GM23338 (cell line): ENCODE results near the gene ANO4. TPM values are rescaled to one million over a fixed set of nuclear protein-coding genes. Genes with fewer than 3 reads are reported as not detected.

Experiments
- ATAC-seq: fragments of 200-7000 bp; cut with Tn5 transposase; 3 replicates; pipeline ENCODE4 v1.9.1; 2020
- DNase-seq: peaks from one replicate; pipeline ENCODE4 v3.0.0-alpha.2; 2015; ENCODE audit warnings: low spot score
- H2AFZ ChIP-seq: fragments of 200-600 bp; sonication (generic); 2 replicates; pipeline ENCODE4 v1.8.0; 2016; ENCODE audit warnings: antibody characterized with exemption, mild to moderate bottlenecking, moderate library complexity
- H3F3A ChIP-seq: fragments of 200-600 bp; sonication (generic); replicated peaks from 2 replicates; pipeline ENCODE4 v1.8.0; 2017; ENCODE audit warnings: antibody characterized with exemption, mixed run types, low read depth
- H3K27ac ChIP-seq: fragments of 200-600 bp; sonication (generic); 2 replicates; pipeline ENCODE4 v1.6.1; 2016; ENCODE audit warnings: low read depth
- H3K27me3 ChIP-seq: fragments of 200-600 bp; sonication (generic); 2 replicates; pipeline ENCODE4 v1.8.0; 2016; ENCODE audit warnings: mild to moderate bottlenecking, mixed run types, moderate library complexity; ENCODE audit not compliant: insufficient read depth
- H3K36me3 ChIP-seq: fragments of 200-600 bp; sonication (generic); 2 replicates; pipeline ENCODE4 v1.8.0; 2016; ENCODE audit warnings: mild to moderate bottlenecking; ENCODE audit not compliant: insufficient read depth
- H3K4me1 ChIP-seq: fragments of 200-600 bp; sonication (generic); 2 replicates; pipeline ENCODE4 v1.8.0; 2016; ENCODE audit warnings: mild to moderate bottlenecking, moderate library complexity; ENCODE audit not compliant: insufficient read depth
- H3K4me2 ChIP-seq: fragments of 200-600 bp; sonication (generic); 2 replicates; pipeline ENCODE4 v1.7.1; 2017; ENCODE audit warnings: mixed run types
- H3K4me3 ChIP-seq: fragments of 200-600 bp; sonication (generic); 2 replicates; pipeline ENCODE4 v1.6.1; 2016; ENCODE audit warnings: mixed run types
- H3K79me2 ChIP-seq: fragments of 200-600 bp; sonication (generic); replicated peaks from 2 replicates; pipeline ENCODE4 v1.8.0; 2017; ENCODE audit warnings: mild to moderate bottlenecking; ENCODE audit not compliant: insufficient read depth
- H3K9me2 ChIP-seq: fragments of 200-600 bp; sonication (generic); 2 replicates; pipeline ENCODE4 v1.8.0; 2017; ENCODE audit not compliant: insufficient read depth
- H4K20me1 ChIP-seq: fragments of 200-600 bp; sonication (generic); replicated peaks from 2 replicates; pipeline ENCODE4 v1.8.0; 2017; ENCODE audit warnings: mild to moderate bottlenecking; ENCODE audit not compliant: insufficient read depth
- H3K27ac Mint-ChIP-seq: 2 replicates; pipeline ENCODE4 v1.8.0; 2020; ENCODE audit warnings: inconsistent platforms, mild to moderate bottlenecking, moderate library complexity, mixed read lengths
- H3K27me3 Mint-ChIP-seq: 3 replicates; pipeline ENCODE4 v1.8.0; 2022; ENCODE audit warnings: low read depth, mild to moderate bottlenecking, moderate library complexity, mixed read lengths, inconsistent platforms; ENCODE audit not compliant: insufficient read depth, poor library complexity
- H3K36me3 Mint-ChIP-seq: 3 replicates; pipeline ENCODE4 v1.8.0; 2021; ENCODE audit warnings: low read depth, mild to moderate bottlenecking, inconsistent platforms, moderate library complexity, mixed read lengths
- H3K4me1 Mint-ChIP-seq: 3 replicates; pipeline ENCODE4 v1.8.0; 2020; ENCODE audit warnings: mild to moderate bottlenecking, inconsistent platforms, mixed read lengths
- H3K4me3 Mint-ChIP-seq: 3 replicates; pipeline ENCODE4 v1.8.0; 2021; ENCODE audit warnings: moderate library complexity, mild to moderate bottlenecking, inconsistent platforms, mixed read lengths
- H3K9me3 Mint-ChIP-seq: 3 replicates; pipeline ENCODE4 v1.8.0; 2020; ENCODE audit warnings: moderate library complexity, mild to moderate bottlenecking, inconsistent platforms, mixed read lengths
- CREB1 ChIP-seq: fragments of 250-450 bp; sonication (Bioruptor Pico); IDR thresholded peaks from 2 replicates; pipeline ENCODE4 v1.5.0; 2020; ENCODE audit warnings: low read depth, mild to moderate bottlenecking, moderate library complexity
- polyA plus RNA-seq: library from polyadenylated mRNA; unstranded; fragments of >200 nt; fragmentation: Nextera tagmentation; extraction: Ambion mirVana; gene quantifications from 2 replicates; pipeline ENCODE4 v1.2.1, GENCODE V29; 2016
- total RNA-seq: library from RNA; depleted of rRNA; stranded (reverse); fragments of >200 nt; shearing (Covaris generic); gene quantifications from 2 replicates; pipeline ENCODE4 v1.2.3, GENCODE V29; 2014
- TF ChIP-seq, protein P1 (sequence below): fragments of 250-450 bp; sonication (Bioruptor Pico); IDR thresholded peaks from 2 replicates; pipeline ENCODE4 v1.5.0; 2020; ENCODE audit warnings: mild to moderate bottlenecking, moderate library complexity
- TF ChIP-seq, protein P2 (sequence below): IDR thresholded peaks from 2 replicates; pipeline ENCODE4 v1.6.1; 2016; ENCODE audit warnings: antibody characterized with exemption

Gene ANO4
- total and polyA plus RNA-seq, 2 experiments from 2014 or later = 1.7 to 8.7 TPM

DNA sequence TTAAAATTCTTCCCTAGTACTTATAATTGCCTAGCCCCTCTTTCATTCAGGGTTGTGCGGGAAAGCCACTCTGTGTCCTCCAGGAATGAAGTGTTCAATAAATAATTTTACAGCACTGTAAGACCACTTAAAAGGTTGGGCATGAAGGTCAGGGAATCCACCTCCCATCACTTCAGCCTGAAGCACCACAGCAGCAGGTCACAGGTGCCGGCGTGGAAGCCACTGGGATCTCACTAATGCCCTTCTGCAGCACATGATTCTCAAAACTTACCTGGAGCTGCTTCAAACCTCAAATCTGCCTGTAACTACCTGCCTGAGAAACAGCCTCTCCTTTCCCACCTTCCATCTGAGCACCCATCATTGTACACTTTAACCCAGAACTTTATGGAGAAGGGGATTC is 159.5 kb downstream of the ANO4 start (continued):
- TF ChIP-seq, protein P1, sequence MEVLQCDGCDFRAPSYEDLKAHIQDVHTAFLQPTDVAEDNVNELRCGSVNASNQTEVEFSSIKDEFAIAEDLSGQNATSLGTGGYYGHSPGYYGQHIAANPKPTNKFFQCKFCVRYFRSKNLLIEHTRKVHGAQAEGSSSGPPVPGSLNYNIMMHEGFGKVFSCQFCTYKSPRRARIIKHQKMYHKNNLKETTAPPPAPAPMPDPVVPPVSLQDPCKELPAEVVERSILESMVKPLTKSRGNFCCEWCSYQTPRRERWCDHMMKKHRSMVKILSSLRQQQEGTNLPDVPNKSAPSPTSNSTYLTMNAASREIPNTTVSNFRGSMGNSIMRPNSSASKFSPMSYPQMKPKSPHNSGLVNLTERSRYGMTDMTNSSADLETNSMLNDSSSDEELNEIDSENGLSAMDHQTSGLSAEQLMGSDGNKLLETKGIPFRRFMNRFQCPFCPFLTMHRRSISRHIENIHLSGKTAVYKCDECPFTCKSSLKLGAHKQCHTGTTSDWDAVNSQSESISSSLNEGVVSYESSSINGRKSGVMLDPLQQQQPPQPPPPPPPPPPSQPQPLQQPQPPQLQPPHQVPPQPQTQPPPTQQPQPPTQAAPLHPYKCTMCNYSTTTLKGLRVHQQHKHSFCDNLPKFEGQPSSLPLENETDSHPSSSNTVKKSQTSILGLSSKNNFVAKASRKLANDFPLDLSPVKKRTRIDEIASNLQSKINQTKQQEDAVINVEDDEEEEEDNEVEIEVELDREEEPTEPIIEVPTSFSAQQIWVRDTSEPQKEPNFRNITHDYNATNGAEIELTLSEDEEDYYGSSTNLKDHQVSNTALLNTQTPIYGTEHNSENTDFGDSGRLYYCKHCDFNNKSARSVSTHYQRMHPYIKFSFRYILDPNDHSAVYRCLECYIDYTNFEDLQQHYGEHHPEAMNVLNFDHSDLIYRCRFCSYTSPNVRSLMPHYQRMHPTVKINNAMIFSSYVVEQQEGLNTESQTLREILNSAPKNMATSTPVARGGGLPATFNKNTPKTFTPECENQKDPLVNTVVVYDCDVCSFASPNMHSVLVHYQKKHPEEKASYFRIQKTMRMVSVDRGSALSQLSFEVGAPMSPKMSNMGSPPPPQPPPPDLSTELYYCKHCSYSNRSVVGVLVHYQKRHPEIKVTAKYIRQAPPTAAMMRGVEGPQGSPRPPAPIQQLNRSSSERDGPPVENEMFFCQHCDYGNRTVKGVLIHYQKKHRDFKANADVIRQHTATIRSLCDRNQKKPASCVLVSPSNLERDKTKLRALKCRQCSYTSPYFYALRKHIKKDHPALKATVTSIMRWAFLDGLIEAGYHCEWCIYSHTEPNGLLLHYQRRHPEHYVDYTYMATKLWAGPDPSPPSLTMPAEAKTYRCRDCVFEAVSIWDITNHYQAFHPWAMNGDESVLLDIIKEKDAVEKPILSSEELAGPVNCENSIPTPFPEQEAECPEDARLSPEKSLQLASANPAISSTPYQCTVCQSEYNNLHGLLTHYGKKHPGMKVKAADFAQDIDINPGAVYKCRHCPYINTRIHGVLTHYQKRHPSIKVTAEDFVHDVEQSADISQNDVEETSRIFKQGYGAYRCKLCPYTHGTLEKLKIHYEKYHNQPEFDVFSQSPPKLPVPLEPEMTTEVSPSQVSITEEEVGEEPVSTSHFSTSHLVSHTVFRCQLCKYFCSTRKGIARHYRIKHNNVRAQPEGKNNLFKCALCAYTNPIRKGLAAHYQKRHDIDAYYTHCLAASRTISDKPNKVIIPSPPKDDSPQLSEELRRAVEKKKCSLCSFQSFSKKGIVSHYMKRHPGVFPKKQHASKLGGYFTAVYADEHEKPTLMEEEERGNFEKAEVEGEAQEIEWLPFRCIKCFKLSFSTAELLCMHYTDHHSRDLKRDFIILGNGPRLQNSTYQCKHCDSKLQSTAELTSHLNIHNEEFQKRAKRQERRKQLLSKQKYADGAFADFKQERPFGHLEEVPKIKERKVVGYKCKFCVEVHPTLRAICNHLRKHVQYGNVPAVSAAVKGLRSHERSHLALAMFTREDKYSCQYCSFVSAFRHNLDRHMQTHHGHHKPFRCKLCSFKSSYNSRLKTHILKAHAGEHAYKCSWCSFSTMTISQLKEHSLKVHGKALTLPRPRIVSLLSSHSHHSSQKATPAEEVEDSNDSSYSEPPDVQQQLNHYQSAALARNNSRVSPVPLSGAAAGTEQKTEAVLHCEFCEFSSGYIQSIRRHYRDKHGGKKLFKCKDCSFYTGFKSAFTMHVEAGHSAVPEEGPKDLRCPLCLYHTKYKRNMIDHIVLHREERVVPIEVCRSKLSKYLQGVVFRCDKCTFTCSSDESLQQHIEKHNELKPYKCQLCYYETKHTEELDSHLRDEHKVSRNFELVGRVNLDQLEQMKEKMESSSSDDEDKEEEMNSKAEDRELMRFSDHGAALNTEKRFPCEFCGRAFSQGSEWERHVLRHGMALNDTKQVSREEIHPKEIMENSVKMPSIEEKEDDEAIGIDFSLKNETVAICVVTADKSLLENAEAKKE = no peak
- TF ChIP-seq CREB1 = no peak

- H2AFZ ChIP-seq = no peak overlapping the region
- H3K27me3 Mint-ChIP-seq = peaks cover 9% of the 10 kb centered on the region
- DNase-seq (peak; percentile 57), ATAC-seq (peak; percentile 50)
- H3K27ac Mint-ChIP-seq = no peak overlapping the region; the same call in 1 of the 2 replicates
- no peaks in the 10 kb centered on the region for H3K9me3 Mint-ChIP-seq
- H3K27ac ChIP-seq = peak overlapping the region; percentile 75
- peaks cover 47% of the 10 kb centered on the region for H3K4me1 Mint-ChIP-seq
- H3K36me3 ChIP-seq = no peaks in the 10 kb centered on the region
- no peaks in the 10 kb centered on the region for H3K79me2 ChIP-seq
- H3K4me3 Mint-ChIP-seq = no peak overlapping the region
- peak overlapping the region; percentile 36 for H3K4me2 ChIP-seq
- peaks cover 4% of the 10 kb centered on the region; the same call in 1 of the 2 replicates for H3K9me2 ChIP-seq
- peaks cover 6% of the 10 kb centered on the region; the same call in 1 of the 2 replicates for H3F3A ChIP-seq
- no peaks in the 10 kb centered on the region; the same call in 2 of the 3 replicates for H3K36me3 Mint-ChIP-seq
- no peaks in the 10 kb centered on the region for H3K27me3 ChIP-seq
- H3K4me3 ChIP-seq = no peak overlapping the region
- H3K4me1 ChIP-seq = peaks cover 37% of the 10 kb centered on the region
- H4K20me1 ChIP-seq = no peaks in the 10 kb centered on the region
- TF ChIP-seq, protein P1 = peak; percentile 35; the same call in 1 of the 2 replicates
- TF ChIP-seq, protein P2, sequence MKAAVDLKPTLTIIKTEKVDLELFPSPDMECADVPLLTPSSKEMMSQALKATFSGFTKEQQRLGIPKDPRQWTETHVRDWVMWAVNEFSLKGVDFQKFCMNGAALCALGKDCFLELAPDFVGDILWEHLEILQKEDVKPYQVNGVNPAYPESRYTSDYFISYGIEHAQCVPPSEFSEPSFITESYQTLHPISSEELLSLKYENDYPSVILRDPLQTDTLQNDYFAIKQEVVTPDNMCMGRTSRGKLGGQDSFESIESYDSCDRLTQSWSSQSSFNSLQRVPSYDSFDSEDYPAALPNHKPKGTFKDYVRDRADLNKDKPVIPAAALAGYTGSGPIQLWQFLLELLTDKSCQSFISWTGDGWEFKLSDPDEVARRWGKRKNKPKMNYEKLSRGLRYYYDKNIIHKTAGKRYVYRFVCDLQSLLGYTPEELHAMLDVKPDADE = no peak
Measured at GRCh38 chr12:100955139-100955538, 160.6 kb downstream of the ANO4 start.
